Stimulated activated CD4-positive, alpha-beta T cell treated with anti-CD3 and anti-CD28 coated beads, Interleukin-1b, Interleukin-23, amount 100 ng/mL, for 24 hours (primary cell): ENCODE measurements around the gene LIMS1.
"Not testable (repeated sequence)": the region's sequence is repeated elsewhere in the genome, so short reads cannot be mapped to it uniquely, and the experiment has no call there.

Experiments
- DNase-seq, 4 experiments: peaks; one replicate each; pipeline ENCODE4 v3.0.0-alpha.2; 2020; ENCODE audit warnings: low read depth in 4 of 4, low spot score in 1 of 4

Gene LIMS1

DNA sequence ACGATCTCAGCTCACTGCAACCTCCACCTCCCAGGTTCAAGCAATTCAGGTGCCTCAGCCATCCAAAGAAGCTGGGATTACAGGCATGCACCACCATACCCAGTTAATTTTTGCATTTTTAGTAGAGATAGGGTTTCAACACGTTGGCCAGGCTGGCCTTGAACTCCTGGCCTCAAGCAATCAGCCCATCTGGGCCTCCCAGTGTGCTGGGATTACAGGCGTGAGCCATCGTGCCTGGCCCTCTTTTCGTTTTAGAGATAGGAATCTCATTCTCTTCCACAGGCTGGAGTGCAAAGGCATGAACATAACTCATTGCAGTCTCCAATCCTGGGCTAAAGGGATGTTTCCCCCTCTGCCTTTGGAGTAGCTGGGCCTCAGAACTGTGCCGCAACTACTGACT is 182.7 kb downstream of the LIMS1 start:
- not testable (repeated sequence) for DNase-seq

DNA sequence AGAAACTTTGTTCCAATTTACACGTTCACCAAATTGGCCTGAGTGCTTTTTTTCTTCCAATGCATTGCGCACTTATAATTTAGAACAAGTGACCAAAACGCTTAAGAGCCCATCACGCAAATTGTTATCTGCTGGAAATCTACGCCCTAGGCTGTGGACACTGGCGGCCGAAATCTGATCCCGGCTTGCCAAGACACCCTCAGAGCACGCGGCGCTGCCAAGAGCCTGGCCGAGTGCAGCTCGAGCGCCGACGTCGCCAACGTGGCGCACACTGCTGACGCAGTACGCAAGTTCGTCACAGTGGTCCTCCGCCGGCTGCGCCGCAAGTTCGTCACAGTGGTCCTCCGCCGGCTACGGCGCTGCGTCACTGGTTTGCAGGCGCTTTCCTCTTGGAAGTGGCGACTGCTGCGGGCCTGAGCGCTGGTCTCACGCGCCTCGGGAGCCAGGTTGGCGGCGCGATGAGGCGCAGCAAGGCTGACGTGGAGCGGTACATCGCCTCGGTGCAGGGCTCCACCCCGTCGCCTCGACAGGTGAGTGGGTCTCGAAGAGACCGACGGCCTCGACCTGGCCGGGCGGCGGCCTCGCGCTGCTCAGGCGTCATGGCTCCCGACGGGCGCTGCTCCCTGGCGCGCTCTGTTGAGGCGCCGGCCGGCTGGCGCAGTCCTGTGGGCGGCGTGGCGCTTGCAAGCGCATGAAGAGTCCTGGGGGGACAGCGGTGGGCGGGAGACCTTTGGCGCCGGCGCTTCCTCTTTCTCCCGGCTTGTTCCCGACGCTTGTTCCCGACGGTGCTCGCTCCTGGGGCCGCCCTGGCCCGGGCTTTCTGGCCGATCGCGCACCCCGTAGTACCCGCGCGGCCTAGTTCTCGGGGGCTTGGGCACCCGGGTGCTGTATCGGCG is 185.1 kb downstream of the LIMS1 start, which contains the start of gene RANBP2:
RANBP2 (plus strand) TSS at position 334 of the 896 bp plus-strand sequence; CDS start at position 459, 125 bp downstream.
- DNase-seq: peak; percentile 83 to 93 (median 86)

DNA sequence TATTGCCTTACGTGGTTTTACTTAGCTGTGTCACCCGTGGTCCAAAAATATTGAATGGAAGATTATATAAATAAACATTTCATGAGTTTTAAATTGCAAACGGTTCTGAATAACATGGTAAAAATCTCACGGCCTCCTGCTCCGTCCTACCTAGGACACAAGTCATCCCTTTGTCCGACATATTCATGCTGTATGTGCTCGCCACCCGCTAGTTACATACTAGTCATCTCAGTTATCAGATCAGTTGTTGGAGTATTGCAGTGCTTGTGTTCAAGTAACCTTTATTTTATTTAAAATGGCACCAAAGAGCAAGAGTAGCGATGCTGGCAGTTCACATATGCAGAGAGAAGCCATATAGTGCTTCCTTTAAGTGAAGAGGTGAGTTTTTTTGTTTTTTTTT is 191.8 kb downstream of the LIMS1 start:
- not testable (repeated sequence) for DNase-seq

DNA sequence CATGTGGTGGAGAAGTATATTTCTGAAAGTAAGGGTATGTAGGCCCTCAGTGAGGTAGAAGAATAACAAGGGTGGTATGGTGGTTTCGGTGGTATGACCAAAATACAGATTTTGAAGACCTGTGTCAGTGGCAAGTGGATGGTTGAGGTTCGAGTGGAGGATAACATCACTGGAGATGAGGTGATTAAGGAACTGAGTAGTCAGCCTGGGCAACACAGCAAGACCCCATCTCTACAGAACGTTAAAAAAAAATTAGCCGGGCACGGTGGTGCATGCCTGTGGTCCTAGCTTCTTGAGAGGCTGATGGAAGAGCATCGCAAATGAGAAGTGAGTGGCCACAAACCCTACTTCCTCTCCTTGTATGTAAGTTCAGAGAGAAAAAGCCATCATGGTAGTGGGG is 200.4 kb downstream of the LIMS1 start:
- DNase-seq: not testable (repeated sequence)
